GM19023 (cell line): Measurements from ENCODE around the gene PGP.
"Not testable (repeated sequence)": the region's sequence is repeated elsewhere in the genome, so short reads cannot be mapped to it uniquely, and the experiment has no call there.

ENCODE experiments used
- ATAC-seq: cut with Tn5 transposase; IDR thresholded peaks from one replicate; pipeline ENCODE4 v1.9.1; 2021; ENCODE audit warnings: mild to moderate bottlenecking, moderate library complexity; ENCODE audit not compliant: unreplicated experiment

PGP gene

DNA sequence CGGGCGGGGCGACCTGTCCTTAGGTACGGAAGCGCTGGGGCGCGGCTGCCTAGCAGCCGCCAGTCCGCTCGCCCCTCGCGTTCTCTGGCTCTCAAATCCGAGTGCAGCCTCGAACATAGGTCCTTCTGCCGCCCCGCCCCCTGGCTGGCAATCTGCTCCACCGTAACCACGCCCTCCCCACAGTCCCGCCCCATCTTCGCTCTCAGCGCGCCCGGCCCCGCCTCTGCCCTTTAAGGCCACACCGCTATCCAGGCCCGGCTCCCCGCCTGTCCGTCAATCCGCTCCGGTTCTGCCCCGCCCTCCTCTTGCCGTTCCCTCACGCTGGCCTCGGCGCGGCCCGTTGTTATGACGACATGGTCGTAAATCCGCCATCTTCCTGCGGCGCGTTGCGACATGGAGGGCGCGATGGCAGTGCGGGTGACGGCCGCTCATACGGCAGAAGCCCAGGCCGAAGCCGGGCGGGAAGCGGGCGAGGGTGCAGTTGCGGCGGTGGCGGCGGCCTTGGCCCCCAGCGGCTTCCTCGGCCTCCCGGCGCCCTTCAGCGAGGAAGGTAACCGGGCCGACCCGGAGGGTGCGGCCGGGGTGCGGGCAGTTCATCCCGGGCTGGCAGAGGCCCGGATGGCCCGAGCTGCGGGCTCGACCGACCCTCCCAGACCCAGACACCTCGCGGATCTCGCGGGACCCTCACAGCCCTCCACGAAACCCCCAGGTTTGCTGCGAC, 8.7 kb upstream of the PGP start, which contains the start of gene E4F1:
E4F1 (plus strand) TSS at position 371 of the 721 bp plus-strand sequence; CDS start at position 394, 23 bp downstream.
- ATAC-seq, result peak; percentile 95

DNA sequence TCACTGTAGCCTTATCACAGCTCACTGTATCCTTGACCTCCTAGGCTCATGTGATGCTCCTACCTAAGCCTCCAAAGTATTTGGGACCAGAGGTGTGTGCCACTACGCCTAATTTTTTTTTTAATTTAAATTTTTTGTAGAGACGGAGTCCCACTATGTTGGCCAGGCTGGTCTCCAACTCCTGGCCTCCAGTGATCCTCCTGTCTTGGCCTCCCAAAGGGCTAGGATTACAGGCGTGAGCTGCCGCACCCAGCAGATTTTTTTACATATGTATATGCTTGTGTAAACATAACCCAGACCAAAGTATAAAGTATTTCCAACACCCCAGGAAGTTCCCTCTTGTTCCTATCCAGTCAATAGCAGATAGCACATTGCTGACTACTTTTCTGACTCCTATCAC, 1.7 kb upstream of the PGP start:
- ATAC-seq, result no peak

DNA sequence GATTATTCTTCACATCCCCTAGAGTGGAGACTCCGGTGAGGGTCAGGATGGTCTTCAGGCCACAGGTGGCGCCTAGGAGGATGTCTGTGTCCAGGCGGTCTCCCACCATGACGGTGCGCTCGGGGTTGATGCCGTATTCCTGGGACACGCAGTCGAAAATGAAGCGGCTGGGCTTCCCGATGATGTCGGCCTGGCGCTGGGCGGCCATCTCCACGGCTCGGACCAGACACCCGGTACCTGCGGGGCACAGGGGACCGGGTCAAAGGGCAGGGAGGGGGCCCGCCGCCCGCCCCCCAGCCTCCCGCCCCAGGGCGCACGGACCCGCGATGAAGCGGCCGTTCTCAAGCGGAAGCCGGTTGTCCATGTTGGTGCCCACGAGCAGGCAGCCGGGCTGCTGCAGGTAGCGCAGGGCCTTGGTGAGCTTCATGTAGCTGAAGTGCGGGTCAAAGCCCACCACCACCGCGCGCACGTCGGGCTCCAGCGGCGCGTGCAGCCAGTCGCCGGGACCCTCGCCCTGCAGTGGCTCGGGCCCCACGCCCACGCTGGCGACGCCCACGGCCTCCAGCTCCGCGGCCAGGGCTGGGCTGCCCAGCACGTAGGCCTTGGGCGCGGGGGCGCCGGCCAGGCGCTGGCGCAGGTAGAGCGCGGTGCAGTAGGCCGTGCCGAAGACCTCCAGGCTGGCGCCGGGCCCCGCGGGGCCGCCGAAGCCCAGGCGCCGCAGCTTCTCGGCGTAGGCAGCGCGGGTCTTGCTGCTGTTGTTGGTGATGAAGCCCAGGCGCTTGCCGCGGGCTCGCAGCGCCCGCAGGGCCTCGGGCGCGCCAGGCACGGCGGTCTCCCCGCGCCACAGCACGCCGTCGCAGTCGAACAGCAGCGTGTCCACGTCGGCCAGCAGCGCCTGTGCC, 572 bp downstream of the PGP start:
- ATAC-seq, result peak; percentile 5

DNA sequence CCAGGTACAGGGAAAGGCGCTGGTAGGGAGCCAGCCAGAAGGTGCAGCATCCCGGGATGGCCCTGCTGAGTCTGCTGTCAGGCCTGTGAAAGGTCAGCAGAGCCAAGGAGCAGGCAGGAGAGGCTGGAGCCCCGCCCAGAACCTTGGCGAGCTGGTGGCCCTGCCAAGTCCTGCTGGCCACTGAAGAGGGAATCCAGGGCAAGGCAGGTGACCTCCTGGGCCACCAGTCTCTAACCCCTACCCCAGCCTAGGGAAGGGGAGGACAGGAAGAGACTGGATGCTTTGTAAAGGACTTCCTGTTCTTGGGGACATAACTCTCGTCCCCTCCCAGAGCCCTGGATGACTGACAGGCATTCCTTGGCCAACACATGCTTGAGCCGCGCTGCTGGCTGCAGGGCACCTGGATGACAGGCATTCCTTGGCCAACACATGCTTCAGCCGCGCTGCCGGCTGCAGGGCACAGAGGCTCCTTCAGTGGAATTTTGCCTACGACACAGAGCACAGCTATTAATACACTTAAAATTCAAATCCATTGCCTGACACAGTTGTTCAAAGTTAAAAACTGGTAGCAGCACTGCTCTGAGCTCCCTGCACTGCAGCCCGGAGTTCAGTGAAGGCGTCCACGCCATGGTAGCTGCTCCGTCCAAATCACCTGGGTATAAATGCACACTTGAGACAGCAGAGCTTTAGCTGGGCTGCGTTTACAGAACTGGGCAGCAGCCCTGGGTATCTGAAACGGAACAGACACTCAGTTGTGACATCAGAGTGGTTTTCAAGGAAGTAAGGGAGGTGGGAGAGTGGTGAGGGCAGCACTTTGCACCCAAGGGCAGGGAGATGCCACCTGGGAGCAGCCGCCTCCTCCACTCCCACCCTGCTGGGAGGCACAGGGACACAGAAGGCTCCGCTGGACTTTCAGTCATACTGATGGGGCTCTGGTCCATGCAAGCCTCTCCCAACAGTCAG, 2.0 kb downstream of the PGP start:
- ATAC-seq, result no peak

DNA sequence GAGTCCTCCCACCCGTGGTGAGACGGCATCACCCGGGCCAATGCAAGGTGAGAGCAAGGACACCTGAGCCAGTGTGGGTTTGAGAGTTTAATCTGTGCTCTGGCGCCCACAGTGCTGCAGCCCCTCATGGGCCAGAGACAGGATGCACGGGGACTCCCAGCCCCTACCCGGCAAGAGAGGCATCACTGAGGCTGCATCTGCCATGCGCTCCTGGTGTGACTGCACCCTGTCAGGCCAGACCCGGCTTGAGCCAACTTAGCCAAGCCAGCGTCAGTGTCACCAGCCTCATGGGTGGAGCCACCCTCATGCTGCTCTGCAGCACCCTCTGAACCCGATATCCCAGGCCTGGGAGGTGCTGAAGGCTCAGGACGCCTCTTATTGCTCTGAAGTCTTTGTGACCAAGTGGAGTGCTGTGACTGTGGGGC, 2.7 kb downstream of the PGP start:
- ATAC-seq, result no peak

DNA sequence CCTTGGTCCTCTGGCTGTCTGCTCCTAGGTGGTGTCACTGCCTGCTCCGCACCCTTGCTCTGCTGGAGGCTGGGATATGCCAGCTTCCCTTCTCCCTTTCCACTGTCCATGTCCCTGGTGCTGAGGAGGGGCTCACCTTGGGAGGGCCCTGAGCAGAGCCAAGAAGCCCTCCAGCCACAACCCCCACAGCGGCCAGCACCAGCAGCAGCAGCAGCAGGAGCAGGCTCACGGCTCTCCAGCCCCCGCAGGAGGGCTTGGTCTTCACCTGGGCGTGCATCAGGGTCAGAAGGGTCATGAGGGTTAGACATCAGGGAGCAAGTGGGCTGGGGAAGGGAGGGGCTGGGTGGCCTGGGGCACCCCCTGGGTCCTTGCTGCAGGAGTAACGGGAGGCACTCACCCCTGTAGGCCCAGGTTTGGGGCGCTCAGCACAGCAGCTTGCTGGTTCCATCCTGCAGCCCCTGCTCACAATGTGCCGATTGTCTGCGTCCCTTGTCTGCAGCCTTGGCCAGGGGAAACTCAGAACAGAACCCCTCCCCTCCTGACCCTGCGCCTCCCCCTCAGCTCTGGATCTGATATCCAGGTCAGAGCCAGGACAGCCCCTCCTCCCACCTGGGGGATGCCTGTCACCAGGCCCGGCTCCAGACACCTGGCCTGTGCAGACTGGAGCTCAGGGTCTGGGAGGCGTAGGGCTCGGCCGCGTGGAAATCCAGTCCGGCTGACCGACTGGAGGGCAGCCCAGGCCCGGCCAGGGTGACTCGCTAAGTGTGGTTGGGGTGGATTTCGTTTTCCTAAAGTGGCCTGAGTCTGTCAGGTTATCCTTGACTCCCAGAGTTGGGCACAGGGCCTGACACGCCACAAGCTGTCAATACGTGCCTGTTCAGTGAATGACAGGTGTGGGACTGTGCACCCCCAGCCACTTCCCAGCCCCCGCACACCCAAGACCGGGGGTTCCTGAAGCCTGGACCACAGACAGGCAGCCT, 4.0 kb downstream of the PGP start, which contains the start of gene BRICD5:
BRICD5 (minus strand) TSS at position 478 of the 980 bp plus-strand sequence; CDS start at position 448, 30 bp downstream.
- ATAC-seq, result no peak

DNA sequence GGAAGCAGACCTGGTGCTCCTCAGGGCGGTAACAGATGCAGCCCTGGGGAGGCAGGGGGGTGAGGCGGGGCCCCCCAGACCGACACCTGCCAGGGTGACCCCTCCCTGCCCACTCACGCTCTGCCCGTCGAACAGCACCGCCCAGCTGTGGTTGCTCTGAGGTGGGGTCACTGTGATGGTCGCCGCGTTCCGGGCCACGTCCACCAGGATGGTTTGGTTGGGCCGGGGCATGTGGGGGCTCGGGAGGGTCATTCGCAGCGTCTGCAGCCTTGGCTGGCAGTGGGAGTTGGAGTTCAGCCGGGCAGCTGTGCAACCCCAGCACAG, 4.7 kb downstream of the PGP start:
- no peak for ATAC-seq

DNA sequence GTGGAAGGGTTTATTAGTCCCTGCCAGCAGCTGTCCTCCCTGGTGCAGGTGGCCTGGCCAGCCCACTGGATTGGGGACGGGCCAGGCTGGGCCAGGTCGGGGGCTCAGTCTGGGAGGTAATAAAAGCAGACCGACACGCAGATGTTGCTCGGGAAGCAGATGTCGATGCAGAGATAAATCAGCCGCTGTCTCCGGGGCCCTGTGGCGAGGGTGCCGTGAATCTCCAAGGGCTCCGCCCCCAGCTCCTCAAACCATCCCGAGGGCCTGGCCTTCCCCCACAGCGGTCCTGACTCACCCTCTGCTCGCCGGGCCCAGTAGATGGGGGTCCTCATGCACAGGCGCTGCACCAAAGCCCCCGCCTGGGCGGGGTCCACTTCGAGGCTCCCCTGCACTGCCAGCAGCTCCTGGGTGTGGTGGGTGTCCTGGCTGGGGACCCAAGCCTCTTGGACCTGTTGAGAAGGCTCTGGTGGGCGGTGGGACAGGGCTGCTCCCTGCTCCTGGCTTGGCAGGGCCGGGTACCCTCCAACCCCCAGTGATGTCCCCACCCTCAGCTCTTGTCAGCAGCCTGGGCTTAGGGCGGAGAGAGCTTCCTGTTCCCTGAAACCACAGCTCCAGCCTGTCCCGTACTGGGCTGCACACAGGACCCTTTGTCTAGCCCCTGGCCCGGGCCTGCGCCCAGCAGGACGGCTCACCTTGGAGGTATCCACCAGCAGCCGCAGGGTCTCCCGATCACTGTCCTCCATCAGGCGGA, 5.2 kb downstream of the PGP start:
- no peak for ATAC-seq

DNA sequence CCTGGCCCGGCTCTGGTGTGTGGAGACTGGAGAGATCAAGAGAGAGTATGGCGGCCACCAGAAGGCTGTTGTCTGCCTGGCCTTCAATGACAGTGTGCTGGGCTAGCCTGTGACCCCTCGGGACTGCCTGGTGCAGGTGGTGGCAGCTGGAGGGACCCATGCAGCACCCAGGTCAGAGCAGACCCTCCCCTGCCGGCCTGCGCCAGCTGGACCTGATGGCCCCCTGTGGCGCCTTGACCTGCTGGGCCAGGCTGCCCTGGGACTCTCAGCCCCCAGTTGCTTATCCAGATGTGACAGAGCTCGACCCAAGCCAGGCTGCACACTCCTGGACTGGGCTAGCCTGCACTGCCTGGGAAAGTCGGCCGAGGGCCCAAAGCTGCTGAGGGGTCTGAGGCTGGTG, 5.9 kb downstream of the PGP start:
- ATAC-seq, result no peak

DNA sequence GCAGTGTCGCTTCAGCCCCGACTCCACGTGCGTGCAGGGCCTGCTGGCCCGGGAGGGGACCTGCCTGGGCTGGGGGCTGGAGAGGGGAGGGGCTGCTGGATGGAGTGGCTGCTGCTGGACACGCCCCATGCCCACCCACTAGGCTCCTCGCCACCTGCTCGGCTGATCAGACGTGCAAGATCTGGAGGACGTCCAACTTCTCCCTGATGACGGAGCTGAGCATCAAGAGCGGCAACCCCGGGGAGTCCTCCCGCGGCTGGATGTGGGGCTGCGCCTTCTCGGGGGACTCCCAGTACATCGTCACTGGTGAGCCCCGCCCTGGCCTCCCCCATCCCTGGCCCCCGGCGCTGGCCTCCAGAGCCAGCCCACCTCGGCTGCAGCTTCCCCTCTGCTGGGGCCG, 6.3 kb downstream of the PGP start:
- ATAC-seq, result no peak

DNA sequence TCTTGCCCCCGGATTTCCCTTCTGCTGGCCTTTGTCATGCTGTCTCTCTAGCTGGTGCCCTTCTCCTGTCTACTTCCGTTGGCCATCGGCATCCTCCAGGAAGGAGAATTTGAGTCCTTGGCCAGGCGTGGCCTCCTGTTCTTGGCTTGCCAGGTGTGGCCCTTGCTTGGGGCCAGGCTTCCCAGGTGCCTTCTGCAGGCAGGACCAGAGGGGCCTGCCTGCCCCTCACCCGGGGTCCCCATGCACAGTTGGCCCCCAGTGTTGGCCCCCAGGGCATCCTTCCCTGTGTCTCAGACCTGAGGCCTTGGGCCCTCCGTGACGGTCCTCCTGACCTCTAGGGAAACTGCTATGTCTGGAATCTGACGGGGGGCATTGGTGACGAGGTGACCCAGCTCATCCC, 6.8 kb downstream of the PGP start:
- ATAC-seq, result no peak

DNA sequence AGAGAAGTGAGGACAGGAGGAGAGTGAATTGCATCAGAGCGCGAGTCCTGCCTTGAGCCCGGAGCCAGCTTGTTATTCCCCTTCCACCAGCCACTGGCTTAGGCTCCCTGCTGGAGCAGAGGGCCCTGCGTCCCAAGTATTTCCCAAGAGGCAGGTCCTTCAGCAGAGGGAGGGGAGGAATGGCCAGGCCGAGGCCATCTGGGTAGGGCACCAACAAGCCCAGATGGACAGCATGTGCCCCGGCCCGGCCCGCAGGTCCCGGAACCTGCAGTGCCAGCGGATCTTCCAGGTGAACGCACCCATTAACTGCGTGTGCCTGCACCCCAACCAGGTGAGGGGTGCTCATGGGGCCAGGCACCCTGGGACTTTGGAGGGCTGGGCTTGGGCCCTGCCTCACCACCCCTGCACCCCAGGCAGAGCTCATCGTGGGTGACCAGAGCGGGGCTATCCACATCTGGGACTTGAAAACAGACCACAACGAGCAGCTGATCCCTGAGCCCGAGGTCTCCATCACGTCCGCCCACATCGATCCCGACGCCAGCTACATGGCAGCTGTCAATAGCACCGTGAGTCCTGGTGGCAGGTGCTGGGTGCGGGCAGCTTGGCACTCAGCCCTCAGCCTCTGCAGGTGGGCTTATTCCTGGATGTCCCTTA, 7.7 kb downstream of the PGP start:
- no peak for ATAC-seq

DNA sequence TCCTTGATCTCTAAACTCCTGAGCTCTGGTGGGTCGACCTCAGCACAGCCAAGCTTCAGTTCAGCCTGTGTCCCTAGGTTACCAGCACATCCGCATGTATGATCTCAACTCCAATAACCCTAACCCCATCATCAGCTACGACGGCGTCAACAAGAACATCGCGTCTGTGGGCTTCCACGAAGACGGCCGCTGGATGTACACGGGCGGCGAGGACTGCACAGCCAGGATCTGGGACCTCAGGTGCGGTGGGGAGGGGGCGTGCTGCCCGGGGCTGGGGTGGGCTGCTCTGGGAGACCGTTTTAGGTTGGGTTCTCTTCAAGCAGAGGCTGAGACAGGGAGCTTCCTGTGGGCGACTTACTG, 8.2 kb downstream of the PGP start:
- ATAC-seq, result no peak

DNA sequence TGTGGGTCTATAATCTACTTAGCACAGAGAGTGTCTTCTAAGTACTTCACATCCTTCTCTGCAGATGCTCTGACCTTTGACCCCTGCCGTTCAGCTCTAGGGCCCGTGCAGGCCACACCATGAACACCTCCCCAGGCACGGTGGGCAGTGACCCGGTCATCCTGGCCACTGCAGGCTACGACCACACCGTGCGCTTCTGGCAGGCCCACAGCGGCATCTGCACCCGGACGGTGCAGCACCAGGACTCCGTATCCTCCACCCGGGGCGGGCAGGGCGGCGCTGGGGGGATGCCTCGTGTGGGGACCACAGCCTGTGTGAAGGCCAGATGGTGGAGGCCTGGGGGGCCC, 8.7 kb downstream of the PGP start:
- ATAC-seq, result peak; percentile 12

DNA sequence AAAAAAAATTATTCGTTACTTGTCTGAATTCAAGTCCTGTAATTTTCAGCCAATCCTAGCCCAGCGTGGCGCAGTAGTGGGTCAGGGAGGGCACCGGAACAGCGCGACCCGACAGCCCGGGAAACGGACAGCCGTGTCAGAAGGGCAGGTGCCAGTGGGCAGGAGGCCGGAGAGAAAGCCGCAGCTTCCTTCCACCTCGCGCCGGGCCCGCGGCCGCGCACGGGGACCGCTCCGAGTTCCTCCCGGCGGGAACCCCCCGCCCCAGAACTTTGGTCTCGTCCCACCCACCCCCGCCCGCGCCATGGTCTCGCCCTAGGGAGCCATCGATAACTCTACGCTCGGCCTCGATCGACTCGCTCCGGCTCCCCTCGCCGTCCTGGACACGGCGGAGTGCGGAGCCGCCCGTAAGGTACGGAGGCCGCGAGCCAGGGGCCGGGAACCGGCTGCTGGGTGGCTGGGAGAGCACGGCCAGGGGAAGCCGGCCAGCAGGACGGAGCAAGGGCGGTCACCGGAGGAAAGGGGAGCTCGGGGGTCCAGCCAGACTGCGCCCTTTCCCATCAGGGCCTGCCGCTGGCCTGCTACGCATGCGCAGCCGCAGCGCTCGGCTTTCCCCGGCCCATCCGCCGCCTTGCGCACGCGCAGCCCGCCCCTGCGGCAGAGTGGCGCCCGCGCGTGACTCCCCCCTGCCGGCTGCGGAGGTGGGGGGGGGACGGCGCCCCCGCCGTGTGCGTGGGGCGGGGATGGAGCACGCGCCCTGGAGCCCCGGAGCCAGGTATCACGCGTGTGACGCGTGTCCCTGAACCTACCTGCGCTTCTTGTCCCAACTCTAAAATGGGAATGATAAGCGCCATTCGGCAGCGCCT, 9.3 kb downstream of the PGP start, which contains the start of gene MLST8:
MLST8 (plus strand) TSS at position 351 of the 863 bp plus-strand sequence. CDS start 632 bp downstream, outside the sequence.
- peak; percentile 72 for ATAC-seq

DNA sequence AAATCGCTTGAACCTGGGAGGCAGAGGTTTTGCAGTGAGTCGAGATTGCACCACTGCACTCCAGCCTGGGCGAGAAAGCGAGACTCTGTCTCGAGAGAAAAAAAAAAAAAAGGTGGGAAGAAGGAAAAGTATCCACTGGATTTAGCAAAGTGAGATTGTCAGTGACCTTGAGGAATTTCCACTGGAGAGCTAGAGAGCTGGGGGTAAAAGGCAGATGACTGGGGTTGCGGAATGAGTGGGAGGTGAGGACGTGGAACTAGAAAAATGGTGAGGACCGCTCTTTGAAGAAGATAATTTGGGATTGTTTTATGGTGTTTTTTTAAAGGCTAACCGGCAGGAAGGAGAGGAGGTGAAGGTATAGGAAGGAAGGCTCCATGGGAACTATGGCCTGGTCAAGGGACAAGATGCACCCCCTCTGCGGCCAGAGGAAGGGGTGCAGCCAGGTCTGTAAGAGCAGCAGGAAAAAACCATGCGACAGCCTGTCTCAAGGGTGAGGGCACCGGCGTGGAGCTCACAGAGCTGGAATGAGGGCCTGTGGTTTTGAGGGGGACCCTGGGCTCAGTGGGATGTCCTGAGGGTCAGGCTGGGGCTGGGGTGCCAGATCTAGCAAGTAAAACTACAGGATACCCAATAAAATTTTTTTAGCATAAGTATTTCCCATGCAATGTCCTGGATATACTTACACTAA, 10.1 kb downstream of the PGP start:
- no peak for ATAC-seq

DNA sequence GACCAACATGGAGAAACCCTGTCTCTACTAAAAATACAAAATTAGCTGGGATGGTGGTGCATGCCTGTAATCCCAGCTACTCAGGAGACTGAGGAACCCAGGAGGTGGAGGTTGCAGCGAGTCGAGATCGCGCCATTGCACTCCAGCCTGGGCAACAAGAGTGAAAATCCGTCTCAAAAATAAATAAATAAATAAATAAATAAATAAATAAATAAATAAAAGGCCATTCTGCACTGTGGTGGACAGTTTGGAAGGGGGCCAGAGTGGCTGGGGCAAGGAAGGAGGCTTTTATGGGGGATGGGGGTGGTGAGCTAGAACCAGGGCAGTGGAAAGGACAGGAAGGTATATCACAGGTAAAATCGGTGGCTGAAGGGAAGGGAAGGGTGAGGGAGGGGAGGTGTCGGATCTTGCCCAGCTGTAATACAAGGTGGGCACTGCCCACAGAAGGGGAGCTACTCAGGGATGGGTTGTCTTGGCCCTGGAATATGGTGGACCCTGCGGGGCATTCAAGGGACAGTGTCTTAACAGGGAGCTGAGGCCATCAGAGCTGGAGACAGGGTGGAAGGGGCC, 11.4 kb downstream of the PGP start:
- not testable (repeated sequence) for ATAC-seq
